Smooth muscle cell (in vitro differentiated cells): ENCODE data around the gene LRBA. TPM values are rescaled to one million over a fixed set of nuclear protein-coding genes. Genes with fewer than 3 reads are reported as not detected.

Experiments used
- DNase-seq: peaks from one replicate; lab custom pipeline; 2025; ENCODE audit not compliant: unreplicated experiment; lab: John Stamatoyannopoulos, UW
- H2AFZ ChIP-seq: fragments of 200-600 bp; sonication (generic); 2 replicates; pipeline ENCODE4 v1.6.0; 2016; ENCODE audit warnings: antibody characterized with exemption, low read depth, mild to moderate bottlenecking
- H3F3A ChIP-seq: fragments of 200-600 bp; sonication (generic); 2 replicates; pipeline ENCODE4 v1.6.0; 2017; ENCODE audit warnings: antibody characterized with exemption, low read depth
- H3K27ac ChIP-seq: fragments of 200-600 bp; sonication (generic); 2 replicates; pipeline ENCODE4 v1.5.1; 2016; ENCODE audit warnings: low read depth, mild to moderate bottlenecking
- H3K27me3 ChIP-seq: fragments of 200-600 bp; sonication (generic); 2 replicates; pipeline ENCODE4 v1.6.1; 2016; ENCODE audit warnings: low read depth, mild to moderate bottlenecking
- H3K36me3 ChIP-seq: fragments of 200-600 bp; sonication (generic); 2 replicates; pipeline ENCODE4 v1.5.1; 2016; ENCODE audit warnings: low read depth
- H3K4me1 ChIP-seq: fragments of 200-600 bp; sonication (generic); 2 replicates; pipeline ENCODE4 v1.5.1; 2016; ENCODE audit warnings: low read depth
- H3K4me2 ChIP-seq: fragments of 200-600 bp; sonication (generic); 2 replicates; pipeline ENCODE4 v1.6.0; 2016; ENCODE audit warnings: mild to moderate bottlenecking
- H3K4me3 ChIP-seq: fragments of 200-600 bp; sonication (generic); 2 replicates; pipeline ENCODE4 v1.5.1; 2016; ENCODE audit warnings: mild to moderate bottlenecking
- H3K79me2 ChIP-seq: fragments of 200-600 bp; sonication (generic); 2 replicates; pipeline ENCODE4 v1.6.0; 2016; ENCODE audit warnings: low read depth, mild to moderate bottlenecking
- H3K9ac ChIP-seq: fragments of 200-600 bp; sonication (generic); 2 replicates; pipeline ENCODE4 v1.6.0; 2016; ENCODE audit warnings: low read depth
- H3K9me3 ChIP-seq: fragments of 200-600 bp; sonication (generic); replicated peaks from 2 replicates; pipeline ENCODE4 v1.5.1; 2016; ENCODE audit warnings: low read depth
- H4K20me1 ChIP-seq: fragments of 200-600 bp; sonication (generic); 2 replicates; pipeline ENCODE4 v1.6.0; 2016; ENCODE audit warnings: low read depth
- WGBS: methylation state at CpG from one replicate; pipeline ENCODE4 v1.1.7; 2016; ENCODE audit warnings: low lambda C conversion rate; 5-methylcytosine and 5-hydroxymethylcytosine counted together
- polyA plus RNA-seq: library from polyadenylated mRNA; unstranded; fragments of >200 nt; fragmentation: Nextera tagmentation; extraction: Ambion mirVana; gene quantifications from 2 replicates; pipeline ENCODE4 v1.2.1, GENCODE V29; 2016
- total RNA-seq: library from RNA; depleted of rRNA; stranded (reverse); fragments of >200 nt; gene quantifications from 2 replicates; pipeline ENCODE4 v1.2.3, GENCODE V29; 2014
- TF ChIP-seq, protein P1 (sequence below): fragments of 200-600 bp; sonication (generic); IDR thresholded peaks from 2 replicates; pipeline ENCODE4 v1.5.1; 2017; ENCODE audit warnings: borderline replicate concordance, mild to moderate bottlenecking, antibody characterized with exemption; ENCODE audit not compliant: insufficient read depth, poor library complexity, severe bottlenecking

The LRBA gene
- total and polyA plus RNA-seq, 2 experiments from 2014 or later, result 1.6 to 26.2 TPM

- 83% methylated on average over 7 of the region's 7 CpGs for WGBS
- Histone ChIP-seq H3K4me2 (no peak overlapping the region), H3K9ac (no peak overlapping the region), H3K4me1 (no peaks in the 10 kb centered on the region), H3F3A (no peaks in the 10 kb centered on the region), H3K36me3 (no peaks in the 10 kb centered on the region), H4K20me1 (no peaks in the 10 kb centered on the region), H3K9me3 (no peaks in the 10 kb centered on the region), H3K27me3 (no peaks in the 10 kb centered on the region), H3K27ac (no peak overlapping the region), H3K79me2 (no peaks in the 10 kb centered on the region), H2AFZ (no peak overlapping the region), H3K4me3 (no peak overlapping the region)
- TF ChIP-seq, protein P1, sequence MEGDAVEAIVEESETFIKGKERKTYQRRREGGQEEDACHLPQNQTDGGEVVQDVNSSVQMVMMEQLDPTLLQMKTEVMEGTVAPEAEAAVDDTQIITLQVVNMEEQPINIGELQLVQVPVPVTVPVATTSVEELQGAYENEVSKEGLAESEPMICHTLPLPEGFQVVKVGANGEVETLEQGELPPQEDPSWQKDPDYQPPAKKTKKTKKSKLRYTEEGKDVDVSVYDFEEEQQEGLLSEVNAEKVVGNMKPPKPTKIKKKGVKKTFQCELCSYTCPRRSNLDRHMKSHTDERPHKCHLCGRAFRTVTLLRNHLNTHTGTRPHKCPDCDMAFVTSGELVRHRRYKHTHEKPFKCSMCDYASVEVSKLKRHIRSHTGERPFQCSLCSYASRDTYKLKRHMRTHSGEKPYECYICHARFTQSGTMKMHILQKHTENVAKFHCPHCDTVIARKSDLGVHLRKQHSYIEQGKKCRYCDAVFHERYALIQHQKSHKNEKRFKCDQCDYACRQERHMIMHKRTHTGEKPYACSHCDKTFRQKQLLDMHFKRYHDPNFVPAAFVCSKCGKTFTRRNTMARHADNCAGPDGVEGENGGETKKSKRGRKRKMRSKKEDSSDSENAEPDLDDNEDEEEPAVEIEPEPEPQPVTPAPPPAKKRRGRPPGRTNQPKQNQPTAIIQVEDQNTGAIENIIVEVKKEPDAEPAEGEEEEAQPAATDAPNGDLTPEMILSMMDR, result no peak
- DNase-seq, result no peak
These were observed 151.6 kb downstream of the LRBA start for GRCh38 chr4:150863456-150863855.

GRCh38 chr4:150862829-150863228, 152.3 kb downstream of the LRBA start:
- no peak overlapping the region for H2AFZ ChIP-seq
- H3K4me2 ChIP-seq, result no peak overlapping the region
- no peak for DNase-seq
- no peaks in the 10 kb centered on the region for H3K79me2 ChIP-seq
- H3K36me3 ChIP-seq, result no peaks in the 10 kb centered on the region
- no peaks in the 10 kb centered on the region for H3K4me1 ChIP-seq
- no peaks in the 10 kb centered on the region for H3K27me3 ChIP-seq
- no peaks in the 10 kb centered on the region for H3F3A ChIP-seq
- H3K9ac ChIP-seq, result no peak overlapping the region
- WGBS, result 90% methylated on average over 5 of the region's 5 CpGs
- H3K4me3 ChIP-seq, result no peak overlapping the region
- H4K20me1 ChIP-seq, result no peaks in the 10 kb centered on the region
- TF ChIP-seq, protein P1, result no peak
- H3K9me3 ChIP-seq, result no peaks in the 10 kb centered on the region
- H3K27ac ChIP-seq, result no peak overlapping the region

- Histone ChIP-seq H3K27ac (no peak overlapping the region), H3K9ac (no peak overlapping the region), H3K36me3 (no peaks in the 10 kb centered on the region), H4K20me1 (no peaks in the 10 kb centered on the region), H3K79me2 (no peaks in the 10 kb centered on the region), H3F3A (no peaks in the 10 kb centered on the region), H3K27me3 (no peaks in the 10 kb centered on the region), H3K9me3 (no peaks in the 10 kb centered on the region), H2AFZ (no peak overlapping the region), H3K4me1 (peaks cover 5% of the 10 kb centered on the region), H3K4me3 (no peak overlapping the region), H3K4me2 (no peak overlapping the region)
- no peak for DNase-seq
- TF ChIP-seq, protein P1, result no peak
- 79% methylated on average over 1 of the region's 1 CpG for WGBS
These were observed 155.6 kb downstream of the LRBA start for GRCh38 chr4:150859453-150859852.

DNA sequence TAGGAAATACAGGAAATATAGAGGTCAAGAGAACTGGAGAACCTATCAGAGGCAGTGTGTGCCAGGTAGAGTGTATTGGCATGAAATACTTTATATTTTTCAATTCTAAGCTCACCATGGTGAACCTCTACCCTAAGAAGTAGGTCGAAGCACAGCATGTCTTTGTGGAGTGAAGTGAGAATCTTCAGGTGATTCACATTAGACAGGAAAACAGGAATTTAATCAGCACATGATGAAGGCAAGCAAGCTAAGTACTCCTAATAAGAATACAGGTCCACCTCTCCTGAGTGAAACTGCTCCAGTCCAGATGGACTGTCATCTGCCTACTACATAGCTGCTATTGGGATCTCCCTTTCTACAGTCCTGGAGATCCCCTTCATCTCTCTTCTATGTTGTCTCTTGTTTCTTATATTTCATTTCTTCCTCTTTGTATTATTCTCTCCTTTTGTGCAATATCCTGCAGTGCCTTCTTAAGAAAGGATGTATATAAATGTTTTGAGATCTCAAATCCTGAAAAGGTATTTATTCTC, 159.0 kb downstream of the LRBA start:
- Histone ChIP-seq H2AFZ (no peak overlapping the region), H3K9me3 (no peaks in the 10 kb centered on the region), H3K79me2 (no peaks in the 10 kb centered on the region), H4K20me1 (no peaks in the 10 kb centered on the region), H3K4me3 (no peak overlapping the region), H3K4me1 (peaks cover 5% of the 10 kb centered on the region), H3K27me3 (no peaks in the 10 kb centered on the region), H3K4me2 (no peak overlapping the region), H3F3A (no peaks in the 10 kb centered on the region), H3K36me3 (no peaks in the 10 kb centered on the region), H3K9ac (no peak overlapping the region), H3K27ac (no peak overlapping the region)
- no peak for DNase-seq
- TF ChIP-seq, protein P1, result no peak
- WGBS, result 97% methylated on average over 1 of the region's 1 CpG
